ENCODE measurements around the gene DOCK4. TPM values are rescaled to one million over a fixed set of nuclear protein-coding genes. Genes with fewer than 3 reads are reported as not detected.

DOCK4 gene
- polyA plus RNA-seq, 2 of the 4 experiments (the other 2 are of a cell fraction), result 13.7 to 15.7 TPM

DNA sequence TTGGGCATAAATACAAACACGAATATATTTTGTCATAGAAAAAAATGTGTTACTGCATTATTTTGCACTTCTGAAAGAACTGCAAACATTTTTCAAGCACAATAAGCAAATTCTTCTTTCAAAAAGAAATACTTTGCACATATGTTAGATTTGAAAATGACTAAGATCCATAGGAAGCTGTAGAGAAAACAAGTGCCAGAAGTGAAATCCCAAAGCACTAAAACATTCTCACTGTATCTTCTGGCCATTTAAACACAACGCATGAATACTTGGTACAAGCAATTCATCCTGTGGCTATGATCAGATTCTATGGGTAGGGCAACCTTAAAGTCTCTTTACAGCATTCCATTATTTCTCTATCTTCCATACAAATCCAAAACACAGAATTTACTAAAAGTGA lies 418.5 kb downstream of the DOCK4 start:
- TF ChIP-seq NPAS2 (CRISPR knock-in tag; IDR thresholded peaks at IDR 0.05; ENCODE audit: borderline replicate concordance) (no peak), SMC3 (IDR thresholded peaks at IDR 0.05) (no peak), KDM1A (IDR thresholded peaks at IDR 0.05; ENCODE audit: low read depth) (no peak), RNF2 (IDR thresholded peaks at IDR 0.05; ENCODE audit: borderline replicate concordance, low read depth) (no peak), NFE2L2 (conservative IDR thresholded peaks at IDR 0.05; ENCODE audit: low read length) (no peak), CHD2 (IDR thresholded peaks at IDR 0.05; ENCODE audit: low read length, partially characterized antibody) (no peak), POLR2A (IDR thresholded peaks at IDR 0.05; ENCODE audit: low read length) (no peak), RAD21 (conservative IDR thresholded peaks at IDR 0.05 in 1 of 2, IDR thresholded peaks at IDR 0.05 in 1 of 2) (no peak), CBX2 (IDR thresholded peaks at IDR 0.05; ENCODE audit: borderline replicate concordance, low read depth) (no peak), EHF (CRISPR knock-in tag; IDR thresholded peaks at IDR 0.05) (no peak), KDM5A (IDR thresholded peaks at IDR 0.05) (no peak), ELK1 (IDR thresholded peaks at IDR 0.05; ENCODE audit: low read depth, low read length) (no peak), MYC (IDR thresholded peaks at IDR 0.05; ENCODE audit: borderline replicate concordance, low read length) (no peak), NR3C1 (IDR thresholded peaks at IDR 0.05) (no peak), FOSB (CRISPR knock-in tag; IDR thresholded peaks at IDR 0.05) (no peak), CHD4 (IDR thresholded peaks at IDR 0.05; ENCODE audit: borderline replicate concordance) (no peak), HOXB5 (CRISPR knock-in tag; IDR thresholded peaks at IDR 0.05) (no peak), PHF8 (IDR thresholded peaks at IDR 0.05; ENCODE audit: borderline replicate concordance, low read depth) (no peak)
- TF ChIP-seq, protein P1, sequence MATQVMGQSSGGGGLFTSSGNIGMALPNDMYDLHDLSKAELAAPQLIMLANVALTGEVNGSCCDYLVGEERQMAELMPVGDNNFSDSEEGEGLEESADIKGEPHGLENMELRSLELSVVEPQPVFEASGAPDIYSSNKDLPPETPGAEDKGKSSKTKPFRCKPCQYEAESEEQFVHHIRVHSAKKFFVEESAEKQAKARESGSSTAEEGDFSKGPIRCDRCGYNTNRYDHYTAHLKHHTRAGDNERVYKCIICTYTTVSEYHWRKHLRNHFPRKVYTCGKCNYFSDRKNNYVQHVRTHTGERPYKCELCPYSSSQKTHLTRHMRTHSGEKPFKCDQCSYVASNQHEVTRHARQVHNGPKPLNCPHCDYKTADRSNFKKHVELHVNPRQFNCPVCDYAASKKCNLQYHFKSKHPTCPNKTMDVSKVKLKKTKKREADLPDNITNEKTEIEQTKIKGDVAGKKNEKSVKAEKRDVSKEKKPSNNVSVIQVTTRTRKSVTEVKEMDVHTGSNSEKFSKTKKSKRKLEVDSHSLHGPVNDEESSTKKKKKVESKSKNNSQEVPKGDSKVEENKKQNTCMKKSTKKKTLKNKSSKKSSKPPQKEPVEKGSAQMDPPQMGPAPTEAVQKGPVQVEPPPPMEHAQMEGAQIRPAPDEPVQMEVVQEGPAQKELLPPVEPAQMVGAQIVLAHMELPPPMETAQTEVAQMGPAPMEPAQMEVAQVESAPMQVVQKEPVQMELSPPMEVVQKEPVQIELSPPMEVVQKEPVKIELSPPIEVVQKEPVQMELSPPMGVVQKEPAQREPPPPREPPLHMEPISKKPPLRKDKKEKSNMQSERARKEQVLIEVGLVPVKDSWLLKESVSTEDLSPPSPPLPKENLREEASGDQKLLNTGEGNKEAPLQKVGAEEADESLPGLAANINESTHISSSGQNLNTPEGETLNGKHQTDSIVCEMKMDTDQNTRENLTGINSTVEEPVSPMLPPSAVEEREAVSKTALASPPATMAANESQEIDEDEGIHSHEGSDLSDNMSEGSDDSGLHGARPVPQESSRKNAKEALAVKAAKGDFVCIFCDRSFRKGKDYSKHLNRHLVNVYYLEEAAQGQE (IDR thresholded peaks at IDR 0.05), result no peak
- DNase-seq (ENCODE audit: low read depth in 1 of 2, low spot score in 1 of 2) (no peak), FAIRE-seq (no peak), ATAC-seq (no peak)
- CTCF ChIA-PET, result no interaction called here
- POLR2A ChIA-PET, result no interaction called here
- WGBS (ENCODE audit: missing lambda C conversion rate), result 72% methylated on average over 2 of the region's 2 CpGs
- Histone ChIP-seq H3K9me3 (no peaks in the 10 kb centered on the region), H3K4me3 (no peak overlapping the region), H3K27ac (no peak overlapping the region), H3K4me2 (no peak overlapping the region), H3K4me1 (no peaks in the 10 kb centered on the region)

GRCh38 chr7:111787099-111787498 lies 419.1 kb downstream of the DOCK4 start:
- H3K4me2 ChIP-seq, result no peak overlapping the region
- no peaks in the 10 kb centered on the region for H3K9me3 ChIP-seq
- no peak overlapping the region for H3K4me3 ChIP-seq
- DNase-seq (ENCODE audit: low read depth in 1 of 2, low spot score in 1 of 2), result no peak
- FAIRE-seq, result no peak
- no peak for TF ChIP-seq HOXA7 (CRISPR knock-in tag; IDR thresholded peaks at IDR 0.05)
- TF ChIP-seq JUNB (IDR thresholded peaks at IDR 0.05), result no peak
- no peak for TF ChIP-seq KDM5A (IDR thresholded peaks at IDR 0.05)
- no peak for TF ChIP-seq POLR2AphosphoS2 (conservative IDR thresholded peaks at IDR 0.05; ENCODE audit: low read length)
- no peak for TF ChIP-seq CEBPB (IDR thresholded peaks at IDR 0.05)
- TF ChIP-seq FOSL2 (IDR thresholded peaks at IDR 0.05), result no peak
- no peak for TF ChIP-seq FOSL2 (CRISPR knock-in tag; IDR thresholded peaks at IDR 0.05)
- TF ChIP-seq PHF8 (IDR thresholded peaks at IDR 0.05; ENCODE audit: borderline replicate concordance, low read depth), result no peak
- TF ChIP-seq RCOR1 (IDR thresholded peaks at IDR 0.05; ENCODE audit: low read depth, low read length), result no peak
- no peak for TF ChIP-seq MAFK (IDR thresholded peaks at IDR 0.05; ENCODE audit: partially characterized antibody)
- TF ChIP-seq SREBF2 (IDR thresholded peaks at IDR 0.05), result no peak
- no peak for TF ChIP-seq MYC (IDR thresholded peaks at IDR 0.05; ENCODE audit: borderline replicate concordance, low read length)
- no peak for TF ChIP-seq MAZ (IDR thresholded peaks at IDR 0.05; ENCODE audit: borderline replicate concordance, low read depth, low read length)
- no peak for TF ChIP-seq RFX5 (IDR thresholded peaks at IDR 0.05)
- no peak for TF ChIP-seq ZNF302 (CRISPR knock-in tag; IDR thresholded peaks at IDR 0.05)
- TF ChIP-seq RNF2 (IDR thresholded peaks at IDR 0.05; ENCODE audit: borderline replicate concordance, low read depth), result no peak
- no peak for TF ChIP-seq CBX2 (IDR thresholded peaks at IDR 0.05; ENCODE audit: borderline replicate concordance, low read depth)
- TF ChIP-seq FOSB (CRISPR knock-in tag; IDR thresholded peaks at IDR 0.05), result no peak
- H3K4me1 ChIP-seq, result no peaks in the 10 kb centered on the region
- ChIA-PET CTCF (no interaction called here), POLR2A (no interaction called here)
- no peak for ATAC-seq
- H3K27ac ChIP-seq, result no peak overlapping the region
